ENCODE measurements around the gene PCED1B. TPM values are rescaled to one million over a fixed set of nuclear protein-coding genes. Genes with fewer than 3 reads are reported as not detected.

Gene PCED1B
- total RNA-seq, 1 donor from 2014 or later, result 0.41 TPM

GRCh38 chr12:47088021-47088944, 8.9 kb downstream of the PCED1B start:
- Mint-ChIP-seq H3K9me3 (no peaks in the 10 kb centered on the region), H3K27ac (no peak overlapping the region)

GRCh38 chr12:47091009-47091408, 11.6 kb downstream of the PCED1B start:
- no peak for TF ChIP-seq CTCF (conservative IDR thresholded peaks at IDR 0.05)
- H3K27me3 Mint-ChIP-seq, result no peaks in the 10 kb centered on the region
- no peaks in the 10 kb centered on the region for H3K36me3 Mint-ChIP-seq
- H3K9me3 Mint-ChIP-seq, result no peaks in the 10 kb centered on the region
- no peak overlapping the region for H3K4me3 Mint-ChIP-seq
- H3K4me1 Mint-ChIP-seq (ENCODE audit: unreplicated experiment), result peaks cover 12% of the 10 kb centered on the region
- H3K27ac Mint-ChIP-seq, result no peak overlapping the region
- no peak for DNase-seq (ENCODE audit: extremely low spot score, unreplicated experiment)

More at GRCh38 chr12:47088021-47088944, 8.9 kb downstream of the PCED1B start:
- H3K27me3 Mint-ChIP-seq, result no peaks in the 10 kb centered on the region
- no peak overlapping the region for H3K4me3 Mint-ChIP-seq
- TF ChIP-seq CTCF (conservative IDR thresholded peaks at IDR 0.05), result no peak
- no peak for DNase-seq (ENCODE audit: extremely low spot score, unreplicated experiment)
- no peaks in the 10 kb centered on the region for H3K36me3 Mint-ChIP-seq
- H3K4me1 Mint-ChIP-seq (ENCODE audit: unreplicated experiment), result peaks cover 22% of the 10 kb centered on the region

DNA sequence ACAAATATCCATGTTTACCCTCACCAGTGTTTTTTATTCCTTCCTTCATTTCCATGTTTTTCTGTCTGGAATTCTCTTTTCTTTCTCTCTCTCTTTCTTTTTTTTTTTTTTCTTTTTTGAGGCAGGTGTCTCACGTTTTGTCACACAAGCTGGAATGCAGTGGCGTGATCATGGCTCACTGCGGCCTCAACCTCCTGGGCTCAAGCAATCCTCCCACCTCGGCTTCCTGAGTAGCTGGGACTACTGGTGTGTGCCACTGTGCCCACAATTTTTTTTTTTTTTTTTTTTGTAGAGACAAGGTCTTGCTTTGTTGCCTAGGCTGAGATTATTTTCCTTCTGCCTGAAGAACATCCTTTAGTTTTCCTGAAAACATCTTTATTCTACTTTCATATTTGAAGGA, 15.4 kb downstream of the PCED1B start:
- DNase-seq (ENCODE audit: extremely low spot score, unreplicated experiment), result no peak
- no peak overlapping the region for H3K4me3 Mint-ChIP-seq
- no peaks in the 10 kb centered on the region for H3K27me3 Mint-ChIP-seq
- H3K4me1 Mint-ChIP-seq (ENCODE audit: unreplicated experiment), result no peaks in the 10 kb centered on the region
- no peak overlapping the region for H3K27ac Mint-ChIP-seq
- H3K36me3 Mint-ChIP-seq, result no peaks in the 10 kb centered on the region
- no peaks in the 10 kb centered on the region for H3K9me3 Mint-ChIP-seq
- TF ChIP-seq CTCF (conservative IDR thresholded peaks at IDR 0.05), result no peak

- H3K27me3 Mint-ChIP-seq, result no peaks in the 10 kb centered on the region
- H3K4me1 Mint-ChIP-seq (ENCODE audit: unreplicated experiment), result no peaks in the 10 kb centered on the region
- no peak for DNase-seq (ENCODE audit: extremely low spot score, unreplicated experiment)
- no peak for TF ChIP-seq CTCF (conservative IDR thresholded peaks at IDR 0.05)
- H3K4me3 Mint-ChIP-seq, result no peak overlapping the region
- H3K36me3 Mint-ChIP-seq, result no peaks in the 10 kb centered on the region
- H3K27ac Mint-ChIP-seq, result no peak overlapping the region
- no peaks in the 10 kb centered on the region for H3K9me3 Mint-ChIP-seq
Measured at GRCh38 chr12:47095446-47096236, 16.2 kb downstream of the PCED1B start.

GRCh38 chr12:47097276-47097896, 18.0 kb downstream of the PCED1B start:
- DNase-seq (ENCODE audit: extremely low spot score, unreplicated experiment), result no peak
- Mint-ChIP-seq H3K9me3 (no peaks in the 10 kb centered on the region), H3K27me3 (no peaks in the 10 kb centered on the region), H3K4me3 (no peak overlapping the region), H3K27ac (no peak overlapping the region), H3K4me1 (ENCODE audit: unreplicated experiment) (no peaks in the 10 kb centered on the region), H3K36me3 (no peaks in the 10 kb centered on the region)
- TF ChIP-seq CTCF (conservative IDR thresholded peaks at IDR 0.05), result no peak
